HCT116 (cell line): Measurements from ENCODE around the gene GJA10.

Experiments used
- EZH2 ChIP-seq: fragments of 200-600 bp; sonication (generic); IDR thresholded peaks from 2 replicates; pipeline ENCODE4 v1.6.1; 2017; ENCODE audit warnings: antibody characterized with exemption, mixed run types
- EZH2phosphoT487 ChIP-seq: fragments of 200-600 bp; IDR thresholded peaks from 2 replicates; pipeline ENCODE4 v1.6.1; 2018; ENCODE audit warnings: antibody characterized with exemption, borderline replicate concordance
- POLR2A ChIP-seq: IDR thresholded peaks from 2 replicates; pipeline ENCODE4 v1.7.0; 2011; ENCODE audit warnings: borderline replicate concordance; ENCODE audit not compliant: insufficient read depth, insufficient read length; ENCODE audit errors: extremely low read depth
- POLR2AphosphoS5 ChIP-seq: IDR thresholded peaks from 2 replicates; pipeline ENCODE4 v1.6.1; 2011; ENCODE audit warnings: mild to moderate bottlenecking, low read depth, low read length, moderate library complexity
- RAD21 ChIP-seq: IDR thresholded peaks from 2 replicates; pipeline ENCODE4 v1.6.1; 2012; ENCODE audit warnings: low read depth, mild to moderate bottlenecking
- SP1 ChIP-seq: IDR thresholded peaks from 2 replicates; pipeline ENCODE4 v1.6.1; 2012; ENCODE audit warnings: low read depth
- ZNF274 ChIP-seq: fragments of 200-500 bp; sonication (Bioruptor generic); IDR thresholded peaks from 2 replicates; pipeline ENCODE4 v1.6.1; 2014; ENCODE audit warnings: mild to moderate bottlenecking, low read depth, low read length, inconsistent platforms
- TF ChIP-seq, protein P1 (sequence below), 3 experiments: fragments of 200-600 bp in 1 of 3; sonication (generic) in 1 of 3; IDR thresholded peaks in 2 of 3; conservative IDR thresholded peaks in 1 of 3; 2 replicates each; pipeline ENCODE4 v1.5.1; 2012 to 2017; ENCODE audit warnings: low read depth in 2 of 3, low read length in 2 of 3, antibody characterized with exemption in 1 of 3, borderline replicate concordance in 1 of 3, control low read depth in 1 of 3, mild to moderate bottlenecking in 1 of 3, mixed read lengths in 1 of 3, mixed run types in 1 of 3, moderate library complexity in 1 of 3; ENCODE audit not compliant: insufficient read depth in 1 of 3
- TF ChIP-seq, protein P2 (sequence below): IDR thresholded peaks from 2 replicates; pipeline ENCODE4 v1.6.1; 2012

DNA sequence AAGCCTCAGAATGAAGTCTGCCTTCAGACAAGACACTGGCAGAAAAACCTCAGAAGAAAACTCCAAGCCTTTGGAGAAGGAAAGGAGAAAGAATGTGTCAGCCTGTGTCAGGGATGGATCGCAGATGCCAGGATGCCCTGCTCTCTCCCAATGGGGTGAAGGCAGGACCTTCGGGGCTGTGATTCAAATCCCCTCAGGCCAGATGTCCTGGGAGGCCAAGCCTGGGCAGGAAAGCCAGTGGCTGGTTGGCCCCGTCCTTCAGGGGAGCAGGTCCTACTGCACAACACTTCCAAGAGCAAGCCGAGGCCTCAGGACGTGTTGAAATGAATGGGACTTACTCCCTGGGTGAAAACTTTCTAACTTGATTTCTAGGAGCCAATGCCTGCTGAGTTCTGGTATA is 36.5 kb downstream of the GJA10 start:
- TF ChIP-seq, protein P1, sequence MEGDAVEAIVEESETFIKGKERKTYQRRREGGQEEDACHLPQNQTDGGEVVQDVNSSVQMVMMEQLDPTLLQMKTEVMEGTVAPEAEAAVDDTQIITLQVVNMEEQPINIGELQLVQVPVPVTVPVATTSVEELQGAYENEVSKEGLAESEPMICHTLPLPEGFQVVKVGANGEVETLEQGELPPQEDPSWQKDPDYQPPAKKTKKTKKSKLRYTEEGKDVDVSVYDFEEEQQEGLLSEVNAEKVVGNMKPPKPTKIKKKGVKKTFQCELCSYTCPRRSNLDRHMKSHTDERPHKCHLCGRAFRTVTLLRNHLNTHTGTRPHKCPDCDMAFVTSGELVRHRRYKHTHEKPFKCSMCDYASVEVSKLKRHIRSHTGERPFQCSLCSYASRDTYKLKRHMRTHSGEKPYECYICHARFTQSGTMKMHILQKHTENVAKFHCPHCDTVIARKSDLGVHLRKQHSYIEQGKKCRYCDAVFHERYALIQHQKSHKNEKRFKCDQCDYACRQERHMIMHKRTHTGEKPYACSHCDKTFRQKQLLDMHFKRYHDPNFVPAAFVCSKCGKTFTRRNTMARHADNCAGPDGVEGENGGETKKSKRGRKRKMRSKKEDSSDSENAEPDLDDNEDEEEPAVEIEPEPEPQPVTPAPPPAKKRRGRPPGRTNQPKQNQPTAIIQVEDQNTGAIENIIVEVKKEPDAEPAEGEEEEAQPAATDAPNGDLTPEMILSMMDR (IDR thresholded peaks at IDR 0.05 in 2 of 3, conservative IDR thresholded peaks at IDR 0.05 in 1 of 3; ENCODE audit: borderline replicate concordance in 1 of 3, insufficient read depth in 1 of 3, low read depth in 2 of 3, low read length in 2 of 3) = no peak
- no peak for TF ChIP-seq POLR2AphosphoS5
- TF ChIP-seq, protein P2, sequence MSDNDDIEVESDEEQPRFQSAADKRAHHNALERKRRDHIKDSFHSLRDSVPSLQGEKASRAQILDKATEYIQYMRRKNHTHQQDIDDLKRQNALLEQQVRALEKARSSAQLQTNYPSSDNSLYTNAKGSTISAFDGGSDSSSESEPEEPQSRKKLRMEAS = no peak
- TF ChIP-seq EZH2 = no peak
- TF ChIP-seq SP1 = no peak
- TF ChIP-seq EZH2phosphoT487 = no peak
- no peak for TF ChIP-seq POLR2A
- TF ChIP-seq ZNF274 = no peak
- TF ChIP-seq RAD21 = no peak
